ENCODE data around the gene TMOD3. TPM values are rescaled to one million over a fixed set of nuclear protein-coding genes. Genes with fewer than 3 reads are reported as not detected.
A peak's percentile ranks its signal among the peaks of the same experiment; 100 is the strongest.

Gene TMOD3
- total and polyA plus RNA-seq, 12 donors = 5.4 to 28.7 (median 18.2) TPM

GRCh38 chr15:51908316-51908715 is 78.9 kb downstream of the TMOD3 start:
- intact Hi-C loops (cut with DNase I) = loop anchor here in 2 of 10 donors (10.0 kb wide), 2 partner anchors 124 to 254 kb away; no protein-coding TSS in a partner anchor
- H3K36me3 ChIP-seq = peaks cover 0 to 96% (median 22%) of the 10 kb centered on the region in 9 donors
- no peaks in the 10 kb centered on the region for H3K9me3 ChIP-seq
- ATAC-seq = no peak
- H3K27me3 ChIP-seq = no peaks in the 10 kb centered on the region
- H3K4me3 ChIP-seq = no peak overlapping the region
- H3K27ac ChIP-seq = no peak overlapping the region
- H3K4me1 ChIP-seq = peaks cover 0 to 8% (median 0%) of the 10 kb centered on the region in 9 donors
- no peak for TF ChIP-seq CTCF (IDR thresholded peaks at IDR 0.05)
- 98% methylated on average over 1 of the region's 1 CpG for WGBS, 2 donors
- DNase-seq = no peak

- ATAC-seq = no peak
- no peak overlapping the region for H3K4me3 ChIP-seq
- intact Hi-C loops (cut with DNase I) = loop anchor here in 2 of 10 donors (10.0 kb wide), 2 partner anchors 125 to 255 kb away; no protein-coding TSS in a partner anchor
- no peaks in the 10 kb centered on the region for H3K27me3 ChIP-seq
- no peak overlapping the region for H3K27ac ChIP-seq
- no peaks in the 10 kb centered on the region for H3K9me3 ChIP-seq
- 97 to 98% methylated on average over 2 of the region's 2 CpGs for WGBS, 2 donors
- no peak for TF ChIP-seq CTCF (IDR thresholded peaks at IDR 0.05)
- peaks cover 0 to 96% (median 19%) of the 10 kb centered on the region in 9 donors for H3K36me3 ChIP-seq
- peaks cover 0 to 8% (median 0%) of the 10 kb centered on the region in 9 donors for H3K4me1 ChIP-seq
- DNase-seq = no peak
Observed at GRCh38 chr15:51909584-51909983, 80.1 kb downstream of the TMOD3 start.

- intact Hi-C loops (cut with DNase I) = no loop called here
- DNase-seq = no peak
- no peaks in the 10 kb centered on the region for H3K27me3 ChIP-seq
- no peak overlapping the region for H3K27ac ChIP-seq
- H3K9me3 ChIP-seq = no peaks in the 10 kb centered on the region
- ATAC-seq = no peak
- WGBS, 2 donors = 95 to 98% methylated on average over 3 of the region's 3 CpGs
- peaks cover 0 to 100% (median 27%) of the 10 kb centered on the region in 9 donors for H3K36me3 ChIP-seq
- TF ChIP-seq CTCF (IDR thresholded peaks at IDR 0.05) = no peak
- H3K4me3 ChIP-seq = no peak overlapping the region
- H3K4me1 ChIP-seq = no peaks in the 10 kb centered on the region
Observed at GRCh38 chr15:51912528-51912927, 83.1 kb downstream of the TMOD3 start.

GRCh38 chr15:51917493-51917892 is 88.0 kb downstream of the TMOD3 start:
- Histone ChIP-seq H3K27me3 (no peaks in the 10 kb centered on the region), H3K4me3 (no peak overlapping the region), H3K4me1 (no peaks in the 10 kb centered on the region), H3K27ac (no peak overlapping the region), H3K36me3 (peaks cover 0 to 98% (median 8%) of the 10 kb centered on the region in 9 donors), H3K9me3 (no peaks in the 10 kb centered on the region)
- ATAC-seq (peak in 1 of 8 donors; percentile 42), DNase-seq (no peak)
- TF ChIP-seq CTCF (IDR thresholded peaks at IDR 0.05) = peak in 2 of 9 donors; percentile 16
- WGBS, 2 donors = 81 to 85% methylated on average over 2 of the region's 2 CpGs
- intact Hi-C loops (cut with DNase I) = no loop called here
